Colon (tissue), 2 donors: ENCODE measurements around the gene ZNF629.
"Not testable (repeated sequence)": the region's sequence is repeated elsewhere in the genome, so short reads cannot be mapped to it uniquely, and the experiment has no call there.

Experiments
- FAIRE-seq: peaks from 2 replicates; lab custom pipeline; 2012; peaks lifted over from hg19 to GRCh38; lab: Jason Lieb, UNC
- donor health status: control.
- donor health status: control.

The ZNF629 gene

DNA sequence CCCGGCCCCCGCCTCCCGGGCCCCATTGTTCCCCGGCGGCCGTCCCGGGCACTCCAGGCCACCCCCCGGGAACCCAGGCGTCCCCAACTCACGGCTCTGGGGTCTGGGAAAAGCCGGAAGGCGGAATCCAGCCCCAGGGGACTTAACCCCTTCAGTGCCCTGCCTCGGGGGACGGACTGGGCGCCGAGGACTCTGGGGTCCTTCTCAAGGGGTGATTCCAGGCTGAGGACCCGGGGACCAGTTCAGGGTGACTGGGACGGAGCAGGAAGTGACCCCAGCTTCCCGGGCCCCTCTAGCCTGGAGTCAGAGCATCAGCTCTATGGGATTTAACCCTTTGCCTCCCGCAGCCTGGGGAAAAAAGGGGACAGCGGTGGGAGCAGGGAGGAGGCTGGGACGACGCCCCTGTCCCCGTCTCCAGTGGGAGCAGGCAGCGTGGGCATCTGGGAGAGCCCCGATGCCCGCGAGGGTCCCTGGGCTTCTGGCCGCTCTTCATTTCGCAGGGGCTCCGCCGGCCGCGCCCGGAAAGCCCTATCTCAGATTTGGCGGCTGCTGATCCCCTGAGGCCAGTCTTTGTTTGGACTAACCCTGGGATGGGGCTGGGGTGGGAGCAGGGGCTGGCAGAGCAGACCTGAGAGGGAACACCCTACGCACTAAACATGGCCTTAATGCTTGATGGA lies at the start of gene ZNF629:
Gene ZNF629, minus strand, starts transcription at position 270 of the 677 bp plus-strand sequence. CDS start 2,723 bp downstream, outside the sequence.
- no peak for FAIRE-seq

DNA sequence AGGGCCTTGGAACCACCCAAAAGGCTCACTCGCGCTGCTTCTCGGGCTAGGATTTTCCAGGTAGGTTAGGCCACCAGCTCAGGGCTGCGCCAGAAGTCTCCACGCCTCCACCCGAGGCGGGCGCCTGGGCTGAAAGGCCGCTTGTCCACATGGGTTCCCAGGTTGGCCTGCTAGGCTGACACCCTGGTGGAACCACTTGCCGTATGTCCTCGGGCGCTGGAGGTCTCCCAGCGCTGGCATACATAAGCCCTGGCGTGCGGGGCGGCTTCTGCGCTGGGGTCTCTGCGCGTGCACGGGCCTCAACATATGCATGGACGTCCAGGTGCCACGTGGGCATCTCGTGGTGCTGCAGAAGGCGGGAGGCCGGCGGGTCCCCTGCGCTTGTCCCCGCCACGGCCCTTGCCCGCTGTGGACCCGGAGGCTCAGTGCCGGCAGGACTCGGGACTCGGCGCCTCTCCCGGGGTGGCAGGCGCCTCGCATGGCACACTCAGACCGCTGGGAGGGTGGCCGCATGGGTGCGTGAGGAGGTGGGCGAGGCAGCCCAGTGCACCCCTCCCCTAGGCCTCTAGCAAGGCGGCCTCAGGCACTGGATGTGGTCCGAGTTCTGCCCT lies 47.2 kb upstream of the ZNF629 start:
- FAIRE-seq, result no peak

DNA sequence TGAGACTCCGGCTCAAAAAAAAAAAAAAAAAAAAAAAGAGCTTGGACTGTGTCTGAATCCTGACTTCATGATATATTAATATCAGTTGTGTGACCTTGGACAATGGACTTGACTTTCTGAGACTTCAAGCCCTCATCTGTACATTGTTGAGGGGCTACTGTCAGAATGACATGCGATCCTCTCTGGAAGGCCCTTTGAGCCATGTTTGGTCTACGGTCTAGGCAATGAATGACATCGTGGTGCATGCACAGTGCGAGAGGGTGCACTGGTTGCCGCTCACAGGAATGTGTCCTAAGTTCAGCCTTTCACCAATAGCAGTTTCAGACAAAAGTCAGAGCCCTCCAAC lies 43.0 kb upstream of the ZNF629 start:
- no peak for FAIRE-seq

DNA sequence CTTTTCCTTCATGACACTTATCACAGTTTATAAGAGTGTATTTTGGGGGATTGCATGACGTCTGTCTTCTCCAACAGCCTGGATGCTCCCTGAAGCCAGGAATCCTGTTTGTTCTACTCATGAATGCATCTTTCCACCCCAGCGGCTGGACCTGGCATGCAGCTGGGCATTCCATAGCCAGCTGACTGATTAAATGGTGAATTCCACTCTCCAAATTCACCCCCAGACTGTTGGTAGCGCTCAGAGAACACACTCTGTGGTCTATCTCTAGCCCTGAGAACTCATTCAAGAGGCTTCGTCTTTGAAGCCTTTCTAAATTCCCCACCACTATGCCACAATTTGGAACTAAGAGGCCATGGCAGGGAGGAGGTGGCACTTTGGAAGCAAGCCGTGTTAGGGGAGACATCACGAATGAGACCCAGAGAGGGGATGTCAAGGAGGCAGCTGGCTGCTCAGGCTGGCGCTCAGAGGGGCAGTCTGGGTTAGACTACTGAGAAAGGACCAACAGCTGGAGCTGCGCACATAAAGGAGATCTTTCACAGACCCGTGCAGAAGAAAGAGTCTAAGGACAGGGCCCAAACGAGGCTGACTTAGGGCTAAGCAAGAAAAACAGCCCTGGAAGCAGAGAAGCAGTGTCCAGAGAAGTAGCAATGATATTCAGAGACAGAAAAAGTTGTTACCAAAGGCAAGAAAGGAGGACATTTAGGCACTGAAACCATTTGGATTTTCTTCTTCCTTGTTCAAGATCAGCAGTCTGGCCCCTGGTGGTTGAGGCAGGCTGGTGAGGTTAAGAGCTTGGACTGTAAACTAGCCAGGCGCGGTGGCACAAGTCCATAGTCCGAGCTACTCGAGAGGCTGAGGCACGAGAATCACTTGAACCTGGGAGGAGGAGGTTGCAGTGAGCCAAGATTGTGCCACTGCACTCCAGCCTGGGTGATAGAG lies 42.4 kb upstream of the ZNF629 start:
- FAIRE-seq, result no peak

DNA sequence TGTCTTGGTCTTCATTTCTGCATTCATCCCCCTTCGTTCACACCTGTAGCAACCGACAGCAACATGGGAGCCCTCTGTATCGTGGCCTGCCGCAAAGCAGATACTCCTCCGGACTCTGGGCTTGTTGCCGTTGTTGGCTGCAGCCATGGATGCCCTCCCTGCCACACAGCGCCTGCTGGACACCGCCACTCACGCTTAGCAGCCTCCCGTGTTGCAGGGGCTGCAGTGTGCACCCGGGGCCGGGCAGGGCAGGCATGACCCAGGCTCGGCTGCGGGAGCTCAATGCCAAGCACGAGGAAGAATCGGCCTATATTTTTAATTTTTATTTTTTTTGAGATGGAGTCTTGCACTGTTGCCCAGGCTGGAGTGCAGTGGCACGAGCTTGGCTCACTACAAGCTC lies 34.9 kb upstream of the ZNF629 start:
- no peak for FAIRE-seq

DNA sequence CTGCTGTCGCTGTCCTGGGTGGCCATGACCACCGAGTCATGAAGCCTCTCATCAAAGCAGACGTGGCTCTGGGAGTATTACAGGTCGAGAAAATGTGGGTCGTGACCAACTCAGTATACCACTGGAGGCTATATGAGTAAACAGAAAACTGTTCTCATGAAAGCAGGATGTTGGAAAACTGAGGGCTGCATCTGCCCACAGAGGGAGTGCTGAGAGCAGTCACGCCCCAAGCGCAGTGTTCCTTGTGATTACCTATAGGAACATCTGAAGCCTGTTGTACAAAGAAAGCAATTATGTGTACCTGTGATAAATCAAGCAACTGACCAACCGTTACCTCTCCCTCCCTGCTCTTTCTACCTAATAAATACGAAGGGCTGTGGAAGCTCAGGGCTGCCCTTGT lies 34.4 kb upstream of the ZNF629 start:
- not testable (repeated sequence) for FAIRE-seq

DNA sequence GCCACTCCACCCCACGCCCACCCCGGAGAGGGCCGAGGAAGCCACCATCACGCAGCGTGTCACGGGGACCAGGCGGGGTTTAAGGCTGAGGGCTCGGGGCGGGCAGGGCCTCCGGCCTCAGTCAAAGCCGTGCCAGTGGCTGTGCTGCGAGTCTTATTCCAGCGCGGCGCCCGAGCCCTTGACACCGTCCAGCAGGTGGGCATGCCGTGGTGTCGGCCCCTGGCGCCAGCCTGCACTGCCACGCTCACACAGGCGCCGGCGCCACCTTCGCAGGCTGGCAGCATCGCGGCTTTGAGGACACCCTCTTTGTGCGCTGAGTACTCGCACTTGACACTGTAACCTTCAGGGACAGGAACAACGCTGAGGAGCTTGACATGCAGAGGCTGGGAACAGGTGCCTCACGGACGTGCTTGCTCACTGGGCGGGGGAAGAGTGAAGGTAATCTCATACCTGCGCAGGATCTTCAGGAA lies 34.0 kb upstream of the ZNF629 start:
- no peak for FAIRE-seq

DNA sequence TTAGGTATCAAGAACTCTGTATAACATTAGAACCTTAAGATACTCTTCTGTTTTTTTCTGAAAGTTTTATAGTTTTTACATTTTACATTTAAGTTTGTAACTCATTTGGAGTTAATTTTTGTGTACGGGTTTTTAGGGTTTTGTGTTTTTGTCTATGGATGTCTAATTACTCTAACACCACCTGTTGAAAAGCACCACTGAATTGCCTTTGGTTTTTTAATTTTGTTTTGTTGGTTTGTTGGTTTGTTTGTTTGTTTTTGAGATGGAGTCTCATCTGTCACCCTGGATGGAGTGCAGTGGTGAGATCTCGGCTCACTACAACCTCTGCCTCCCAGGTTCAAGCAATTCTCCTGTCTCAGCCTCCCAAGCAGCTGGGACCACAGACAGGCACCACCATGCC lies 29.8 kb upstream of the ZNF629 start:
- FAIRE-seq, result no peak

DNA sequence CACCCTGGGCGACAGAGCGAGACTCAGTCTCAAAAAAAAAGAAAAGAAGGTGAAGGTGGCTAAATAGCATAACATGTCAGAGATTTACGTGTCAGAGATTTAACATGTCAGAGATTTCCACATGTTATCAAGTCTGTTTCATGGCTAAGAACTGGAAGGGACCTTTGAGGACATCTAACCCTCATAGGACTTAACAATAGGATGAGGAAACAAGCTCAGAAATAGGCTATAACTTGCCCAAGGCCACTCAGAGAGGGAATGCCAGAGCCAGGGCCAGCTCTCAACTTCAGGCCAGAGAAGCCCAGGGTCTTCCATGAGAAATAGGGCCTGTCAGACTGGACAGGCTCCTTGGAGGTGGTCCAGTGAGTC lies 26.8 kb upstream of the ZNF629 start:
- FAIRE-seq, result no peak

DNA sequence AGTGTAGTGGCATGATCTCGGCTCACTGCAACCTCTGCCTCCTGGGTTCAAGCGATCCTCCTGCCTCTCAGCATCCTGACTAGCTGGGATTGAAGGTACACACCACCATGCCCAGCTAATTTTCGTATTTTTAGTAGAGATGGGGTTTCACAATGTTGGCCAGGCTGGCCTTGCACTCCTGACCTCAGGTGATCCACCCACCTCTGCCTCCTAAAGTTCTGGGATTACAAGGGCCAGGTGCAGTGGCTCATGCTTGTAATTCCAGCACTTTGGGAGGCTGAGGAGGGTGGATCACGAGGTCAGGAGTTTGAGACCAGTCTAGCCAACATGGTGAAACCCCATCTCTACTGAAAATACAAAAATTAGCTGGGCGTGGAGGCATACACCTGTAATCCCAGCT lies 22.7 kb upstream of the ZNF629 start:
- FAIRE-seq, result not testable (repeated sequence)

DNA sequence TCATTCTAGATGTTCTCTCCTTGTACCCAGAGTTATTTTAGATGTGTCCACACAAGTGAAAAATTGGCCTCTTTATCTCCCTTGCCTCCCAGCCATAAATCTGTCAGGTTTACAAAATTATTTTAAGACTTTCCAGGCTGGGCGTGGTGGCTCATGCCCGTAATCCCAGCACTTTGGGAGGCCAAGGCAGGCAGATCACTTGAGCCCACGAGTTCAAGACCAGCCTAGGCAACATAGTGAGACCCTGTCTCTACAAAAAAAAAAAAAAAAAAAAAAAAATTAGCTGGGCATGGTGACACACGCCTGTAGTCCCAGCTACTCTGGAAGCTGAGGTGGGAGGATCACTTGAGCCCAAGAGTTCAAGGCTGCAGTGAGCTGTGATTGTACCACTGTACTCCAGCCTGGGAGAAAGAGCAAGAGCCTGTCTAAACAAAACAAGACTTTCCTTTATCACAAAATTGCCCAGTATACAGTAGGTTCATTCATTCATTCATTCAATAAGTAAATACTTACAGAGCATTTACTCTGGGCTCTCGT lies 22.0 kb upstream of the ZNF629 start:
- FAIRE-seq, result not testable (repeated sequence)

DNA sequence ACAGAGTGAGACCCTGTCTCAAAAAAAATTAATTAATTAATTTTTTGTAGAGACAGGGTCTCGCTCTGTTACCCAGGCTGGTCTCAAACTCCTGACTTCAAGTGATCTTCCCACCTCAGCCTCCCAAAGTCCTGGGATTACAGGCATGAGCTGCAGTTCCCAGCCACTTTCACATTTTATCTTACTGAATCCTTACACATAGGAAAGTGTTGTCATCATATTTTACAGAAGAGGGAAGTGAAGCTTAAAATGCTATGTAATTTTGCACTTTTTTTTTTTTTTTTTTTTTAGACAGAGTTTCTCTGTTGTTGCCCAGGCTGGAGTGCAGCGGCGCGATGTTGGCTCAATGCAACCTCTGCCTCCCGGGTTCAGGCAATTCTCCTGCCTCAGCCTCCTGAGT lies 21.1 kb upstream of the ZNF629 start:
- no peak for FAIRE-seq

DNA sequence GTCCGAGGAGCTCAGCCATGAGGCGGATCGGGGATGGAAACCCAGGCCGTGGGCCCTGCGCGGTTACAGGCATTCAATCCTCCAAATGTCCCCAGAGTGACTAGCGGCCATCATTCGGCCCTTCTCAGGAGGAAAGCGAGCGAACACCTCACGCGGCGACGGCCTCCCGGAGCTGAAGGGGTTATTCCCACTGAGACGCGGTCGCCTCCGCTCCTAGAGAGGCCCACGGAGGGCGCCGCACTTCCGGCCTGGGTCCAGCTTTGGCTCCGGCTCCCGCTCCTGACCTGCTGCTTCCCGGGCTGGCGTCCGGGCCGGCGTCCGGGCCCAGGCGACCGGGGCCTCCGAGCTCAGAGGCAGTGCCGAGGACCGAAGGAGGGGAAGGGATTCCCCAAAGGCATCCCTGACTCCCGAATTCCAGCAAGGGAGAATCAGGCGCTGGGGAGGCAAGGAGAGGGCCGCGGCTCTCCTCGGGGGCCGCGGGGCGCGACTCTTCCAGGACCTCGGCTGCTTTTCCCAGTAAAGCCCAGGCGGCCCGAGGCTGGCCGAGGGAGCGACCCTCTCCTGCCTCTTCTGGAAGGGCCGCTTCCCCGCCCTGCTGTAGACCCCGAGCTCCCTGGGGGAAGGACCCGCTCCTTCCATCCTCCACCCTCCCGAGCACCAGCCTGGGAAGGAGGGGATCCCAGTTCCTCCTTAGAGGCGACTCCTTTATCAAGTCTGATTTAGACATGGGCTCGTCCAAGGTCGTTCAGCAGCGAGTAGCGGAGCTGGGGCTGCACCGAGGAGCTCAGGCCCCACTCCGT lies 18.6 kb upstream of the ZNF629 start:
- no peak for FAIRE-seq

DNA sequence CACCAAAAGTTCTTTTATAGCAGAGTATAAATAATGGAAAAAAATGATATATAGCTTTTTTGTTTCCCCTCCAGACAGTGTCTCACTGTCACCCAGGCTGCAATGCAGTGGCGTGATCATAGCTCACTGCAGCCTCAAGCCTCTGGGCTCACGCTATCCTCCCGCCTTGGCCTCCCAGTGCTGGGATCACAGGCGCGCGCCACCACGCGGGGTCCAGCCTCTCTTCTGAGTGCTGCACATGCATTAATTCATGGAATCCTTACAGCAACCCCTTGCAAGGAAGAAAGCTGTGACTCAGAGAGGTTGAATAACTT lies 18.0 kb upstream of the ZNF629 start:
- FAIRE-seq, result no peak

DNA sequence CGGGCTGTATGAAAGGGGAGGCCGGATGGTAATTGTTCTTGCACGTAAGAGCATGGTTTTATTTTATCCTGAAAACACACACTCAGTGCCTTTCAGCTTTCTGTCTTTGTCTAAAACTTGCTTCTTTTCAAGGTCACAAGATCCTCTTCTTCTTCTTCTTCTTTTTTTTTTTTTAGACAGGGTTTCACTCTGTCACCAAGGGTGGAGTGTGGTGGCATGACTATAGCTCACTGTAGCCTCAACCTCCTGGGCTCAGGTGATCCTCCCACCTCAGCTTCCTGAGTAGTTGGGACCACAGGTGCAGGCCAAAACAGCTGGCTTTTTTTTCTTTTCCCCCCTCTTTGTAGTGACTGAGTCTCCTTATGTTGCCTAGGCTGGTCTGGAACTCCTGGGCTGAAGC lies 15.9 kb upstream of the ZNF629 start:
- no peak for FAIRE-seq

DNA sequence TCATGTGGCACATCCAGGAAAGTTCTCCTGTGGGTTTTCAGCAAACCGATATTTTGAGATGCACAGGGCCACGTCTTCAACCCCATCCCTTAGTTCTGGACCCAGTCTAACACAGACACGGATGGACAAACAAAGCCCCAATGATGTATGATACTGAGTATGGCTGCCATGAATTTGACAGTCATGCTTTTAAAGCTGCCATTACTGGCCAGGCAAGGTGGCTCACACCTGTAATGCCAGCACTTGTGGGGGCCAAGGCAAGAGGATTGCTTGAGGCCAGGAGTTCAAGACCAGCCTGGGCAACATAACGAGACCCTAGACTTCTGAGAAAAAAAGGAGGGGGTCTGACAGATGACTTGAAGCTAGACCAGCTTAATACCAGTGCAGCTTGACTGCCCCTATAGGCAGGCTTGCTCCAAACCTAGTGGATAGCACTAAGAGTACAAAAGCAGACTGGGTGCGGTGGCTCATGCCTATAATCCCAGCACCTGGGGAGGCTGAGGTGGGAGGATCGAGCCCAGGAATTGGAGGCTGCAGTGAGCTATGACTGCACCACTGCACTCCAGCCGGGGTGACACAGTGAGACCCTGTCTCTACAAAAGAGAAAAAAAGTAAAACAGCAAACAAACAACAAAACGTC lies 10.8 kb upstream of the ZNF629 start:
- FAIRE-seq, result no peak

DNA sequence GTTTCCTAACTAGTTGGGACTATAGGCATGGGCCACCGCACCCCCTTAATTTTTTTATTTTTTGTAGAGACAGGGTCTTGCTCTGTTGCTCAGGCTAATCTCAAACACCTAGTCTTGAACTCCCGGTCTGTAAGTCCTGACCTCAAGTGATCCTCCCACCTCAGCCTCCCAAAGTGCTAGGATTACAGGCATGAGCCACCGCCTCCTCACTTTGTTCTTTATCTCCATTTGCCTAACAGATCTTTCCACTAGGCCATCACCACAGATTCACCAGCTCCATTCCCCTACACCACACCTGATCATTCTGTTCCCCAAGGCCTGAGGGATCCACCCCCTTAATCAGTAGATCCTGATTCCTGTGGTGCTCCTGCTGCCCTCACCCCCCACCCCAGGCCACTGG lies 7.6 kb upstream of the ZNF629 start:
- no peak for FAIRE-seq

DNA sequence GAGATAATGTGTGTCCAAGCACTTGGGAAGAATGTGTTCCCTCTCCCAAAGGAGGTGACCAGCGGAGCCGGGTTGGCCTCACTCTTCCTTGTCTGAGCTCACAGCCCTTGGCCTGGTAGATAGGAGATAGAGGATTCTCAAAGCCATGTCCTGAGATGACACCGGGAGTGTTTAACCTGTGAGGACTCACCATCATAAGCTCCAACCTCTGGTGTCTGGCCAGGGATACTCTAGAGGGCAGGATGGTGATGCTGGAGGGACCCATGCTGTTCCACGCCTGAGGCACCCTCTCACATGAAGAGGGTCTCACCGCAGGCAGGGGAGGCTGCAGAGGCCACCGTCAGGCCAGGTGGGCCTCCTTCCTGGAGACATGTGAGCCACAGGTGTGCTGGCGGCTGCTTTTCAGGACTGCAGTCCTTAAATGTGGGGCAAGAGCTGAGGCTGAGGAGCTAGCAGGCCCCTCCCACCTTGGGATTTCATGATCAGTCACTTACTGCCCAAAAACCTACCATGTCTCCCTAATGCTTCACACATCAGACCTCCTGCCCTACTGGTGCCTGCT lies 6.6 kb upstream of the ZNF629 start:
- FAIRE-seq, result no peak

DNA sequence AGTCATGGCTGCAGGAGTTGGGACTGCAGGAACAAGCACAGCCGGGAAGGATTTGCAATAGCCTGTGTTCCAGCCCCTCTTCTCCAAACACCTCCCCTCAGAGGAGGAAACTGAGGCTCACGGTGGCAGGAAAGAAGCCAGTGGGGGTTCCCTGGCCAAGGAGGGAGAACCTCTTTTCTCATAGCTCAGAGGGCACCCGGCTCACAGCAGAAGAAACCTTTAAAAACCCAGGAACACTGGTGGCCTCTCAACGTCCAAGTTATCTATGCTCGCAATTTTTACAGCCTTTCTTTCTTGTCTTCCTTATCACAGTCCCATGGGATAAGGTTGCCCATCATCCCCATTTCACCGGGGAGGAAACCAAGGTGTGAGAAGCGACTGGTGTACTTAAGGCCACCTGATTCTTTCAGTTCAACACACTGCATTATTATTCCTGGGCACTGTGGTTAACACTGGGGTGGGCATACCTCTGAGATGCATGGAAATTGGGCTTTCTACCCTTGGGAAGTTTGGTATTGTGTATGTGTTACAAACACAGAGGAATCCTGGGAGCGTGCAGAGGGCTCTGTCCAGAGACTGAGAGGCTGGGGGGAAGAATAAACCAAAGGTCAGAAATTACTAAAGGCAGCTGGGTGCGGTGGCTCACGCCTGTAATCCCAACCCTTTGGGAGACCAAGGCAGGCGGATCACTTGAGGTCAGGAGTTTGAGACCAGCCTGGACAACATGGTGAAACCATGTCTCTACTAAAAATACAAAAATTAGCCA lies 791 bp upstream of the ZNF629 start:
- no peak for FAIRE-seq

DNA sequence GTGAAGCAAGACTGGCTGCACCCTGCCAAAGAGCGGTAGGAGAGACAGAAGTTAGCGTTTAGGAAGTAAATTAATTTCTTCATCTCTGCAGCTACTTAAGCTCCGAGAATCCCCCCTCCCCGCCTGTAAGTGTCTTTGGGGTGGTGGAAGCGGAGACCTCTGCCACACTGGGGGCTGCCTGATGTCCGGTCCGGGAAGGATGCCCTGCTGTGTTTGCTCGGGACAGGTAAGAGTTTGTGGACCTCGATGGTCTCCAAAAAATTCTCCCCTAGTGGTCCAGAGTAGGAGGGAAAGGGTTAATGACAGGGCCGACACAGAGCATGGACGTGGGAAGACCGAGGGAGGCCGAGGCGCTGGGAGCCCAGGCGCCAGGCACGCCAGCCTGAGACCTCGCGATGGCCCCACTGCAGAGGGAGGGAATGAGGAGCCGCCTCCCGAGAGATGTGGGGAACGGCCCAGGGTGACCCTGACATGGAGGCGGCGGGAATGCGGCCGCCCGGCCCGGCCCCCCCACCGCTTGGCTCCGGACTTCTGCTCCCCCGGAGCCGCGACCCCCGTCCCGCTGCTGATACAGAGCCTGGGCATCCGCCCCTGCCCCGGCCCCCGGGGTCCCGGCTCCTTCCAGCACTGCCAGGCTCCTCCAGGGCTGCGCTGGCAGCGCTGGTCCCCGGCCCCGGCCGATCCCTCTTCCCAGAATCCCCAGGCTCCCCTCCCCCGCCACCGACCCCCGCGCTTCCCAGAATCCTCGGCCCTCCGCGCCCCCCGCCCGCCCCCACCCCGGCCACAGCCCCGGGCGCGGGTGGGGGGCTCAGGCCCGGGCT lies 680 bp downstream of the ZNF629 start:
- no peak for FAIRE-seq
